ENCODE results near the gene GALNT13.

The GALNT13 gene

GRCh38 chr2:154203902-154204301, 332.2 kb downstream of the GALNT13 start:
- DNase-seq (ENCODE audit: low read depth in 1 of 2, low spot score in 1 of 2) = no peak

GRCh38 chr2:154207288-154208047, 335.7 kb downstream of the GALNT13 start:
- no peak for DNase-seq (ENCODE audit: low read depth in 1 of 2, low spot score in 1 of 2)

- no peak for DNase-seq (ENCODE audit: low read depth in 1 of 2, low spot score in 1 of 2)
Measured at GRCh38 chr2:154223726-154224125, 352.0 kb downstream of the GALNT13 start.

DNA sequence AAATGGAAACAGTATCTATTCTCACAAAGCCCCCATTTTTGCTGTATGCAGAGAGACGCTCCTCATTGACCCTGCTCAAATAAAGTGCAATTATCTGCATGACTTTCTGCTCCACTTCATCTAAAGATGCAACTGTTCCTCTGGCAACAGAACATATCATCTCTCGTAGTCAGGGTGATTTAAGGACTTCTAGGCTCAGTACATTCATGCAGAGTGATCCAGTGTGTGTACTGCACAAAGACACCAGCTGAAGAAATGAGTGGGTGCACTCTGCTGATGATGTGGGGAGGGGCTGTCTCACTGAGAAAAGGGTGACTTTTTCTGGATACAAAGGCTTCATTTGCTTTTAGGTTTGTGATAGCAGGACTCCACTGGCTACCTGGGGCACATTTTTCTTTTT, 355.2 kb downstream of the GALNT13 start:
- DNase-seq (ENCODE audit: low read depth in 1 of 2, low spot score in 1 of 2) = no peak

DNA sequence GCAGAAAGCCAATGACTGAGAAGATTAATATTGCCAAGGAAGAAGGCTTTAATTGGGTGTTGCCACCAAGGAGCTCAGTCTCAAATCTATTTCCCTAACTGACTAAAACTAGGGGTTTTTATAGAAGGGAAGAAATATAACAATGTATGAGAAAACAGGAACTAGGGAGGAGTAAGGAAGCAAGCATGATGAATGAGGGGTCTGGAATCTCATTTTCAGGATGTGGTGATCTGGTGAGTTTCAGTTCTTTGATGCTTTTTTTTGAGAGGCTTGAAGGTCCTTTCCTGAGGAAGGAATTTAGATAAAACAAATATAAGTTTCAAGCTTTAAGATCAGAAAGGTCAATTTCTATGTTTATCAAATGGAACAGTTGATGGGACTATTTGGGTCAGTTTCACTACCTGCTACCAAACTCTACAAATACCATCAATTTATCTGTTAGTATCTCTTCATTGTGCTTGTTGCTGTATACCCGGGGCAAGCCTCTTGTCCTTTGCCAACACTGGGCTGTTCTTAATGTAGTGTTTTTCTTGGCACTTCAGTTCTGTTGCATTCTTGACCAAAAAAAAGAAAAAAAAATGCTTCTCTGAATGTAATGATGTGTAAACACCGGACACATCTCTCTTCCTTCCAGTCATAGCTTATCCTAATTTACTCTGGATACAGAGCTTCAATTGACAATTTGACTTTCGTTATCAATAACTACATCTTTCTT, 357.0 kb downstream of the GALNT13 start:
- no peak for DNase-seq (ENCODE audit: low read depth in 1 of 2, low spot score in 1 of 2)

- DNase-seq (ENCODE audit: low read depth in 1 of 2, low spot score in 1 of 2) = no peak
Measured at GRCh38 chr2:154229966-154230365, 358.2 kb downstream of the GALNT13 start.

DNA sequence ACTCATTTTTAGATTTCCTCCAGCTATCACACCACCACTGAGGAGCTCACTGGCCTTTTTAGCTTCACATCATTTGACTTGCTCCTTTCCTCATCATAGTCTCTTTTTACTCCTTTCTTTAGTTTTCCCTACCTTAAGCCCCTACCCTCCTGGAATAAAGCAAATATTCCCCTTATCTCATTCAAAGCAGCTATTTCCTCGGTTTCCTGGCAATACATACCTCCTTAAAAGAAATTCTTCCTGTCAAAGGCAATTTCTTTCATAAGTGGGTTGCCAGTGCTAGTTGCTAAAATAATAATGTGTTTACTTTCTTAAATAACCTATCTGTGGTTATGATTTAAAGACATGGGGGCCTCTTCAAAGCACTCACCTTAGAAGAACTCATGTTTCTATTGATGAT, 359.3 kb downstream of the GALNT13 start:
- no peak for DNase-seq (ENCODE audit: low read depth in 1 of 2, low spot score in 1 of 2)

DNA sequence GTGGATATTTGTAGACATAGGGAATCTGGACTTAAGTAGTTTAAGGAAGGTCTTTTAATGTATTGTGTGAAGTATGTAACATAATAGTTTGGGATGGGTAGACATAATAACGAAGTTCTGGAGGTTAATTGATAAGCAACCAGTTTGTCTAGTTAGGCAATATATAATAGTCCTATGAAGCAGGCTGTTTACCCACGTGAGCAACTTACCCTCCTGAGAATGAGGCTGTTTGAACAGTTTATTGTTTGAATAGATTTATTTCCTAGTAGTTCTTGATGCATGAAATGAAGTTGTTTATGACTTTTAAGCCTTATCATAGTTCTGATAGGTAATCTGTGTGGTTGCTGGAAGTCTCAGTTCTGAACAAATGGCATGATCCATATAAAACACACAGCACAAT, 361.5 kb downstream of the GALNT13 start:
- no peak for DNase-seq (ENCODE audit: low read depth in 1 of 2, low spot score in 1 of 2)

DNA sequence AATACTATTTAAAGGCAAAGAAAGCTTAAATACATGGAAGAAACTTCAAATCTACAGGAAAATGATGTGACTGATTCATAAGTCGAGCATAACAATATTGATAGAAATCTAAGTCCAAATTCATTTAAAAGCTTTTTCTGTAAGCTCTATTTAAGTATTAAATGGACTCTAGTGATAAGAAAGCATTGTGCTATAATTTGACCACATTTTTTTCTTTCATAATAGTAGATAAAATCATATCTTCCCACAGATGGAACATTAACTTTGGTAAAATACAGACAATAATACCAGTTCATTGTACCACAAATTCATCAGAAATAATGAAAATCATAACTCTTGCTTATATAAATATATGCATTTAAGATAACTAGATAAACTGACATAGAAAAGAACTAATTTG, 366.5 kb downstream of the GALNT13 start:
- DNase-seq (ENCODE audit: low read depth in 1 of 2, low spot score in 1 of 2) = no peak

DNA sequence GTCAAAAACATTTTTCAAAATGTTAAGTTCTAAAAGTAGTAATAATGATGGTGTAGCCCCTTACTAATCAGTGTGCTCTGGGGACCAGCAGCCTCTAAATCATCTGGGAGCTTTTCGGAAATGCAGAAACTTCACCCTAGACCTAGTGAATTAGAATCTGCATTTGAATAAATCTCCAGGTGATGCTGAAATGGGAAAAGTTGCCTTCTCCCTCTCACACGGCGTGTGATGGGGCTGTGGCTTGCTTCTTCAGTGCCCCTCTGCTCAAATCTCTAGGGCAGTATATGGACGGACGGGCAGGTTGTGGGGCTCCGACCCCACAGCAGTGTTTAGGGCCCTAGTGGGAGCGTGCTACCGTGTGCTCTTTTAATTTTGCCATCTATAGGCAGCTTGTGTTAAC, 368.6 kb downstream of the GALNT13 start:
- no peak for DNase-seq (ENCODE audit: low read depth in 1 of 2, low spot score in 1 of 2)

DNA sequence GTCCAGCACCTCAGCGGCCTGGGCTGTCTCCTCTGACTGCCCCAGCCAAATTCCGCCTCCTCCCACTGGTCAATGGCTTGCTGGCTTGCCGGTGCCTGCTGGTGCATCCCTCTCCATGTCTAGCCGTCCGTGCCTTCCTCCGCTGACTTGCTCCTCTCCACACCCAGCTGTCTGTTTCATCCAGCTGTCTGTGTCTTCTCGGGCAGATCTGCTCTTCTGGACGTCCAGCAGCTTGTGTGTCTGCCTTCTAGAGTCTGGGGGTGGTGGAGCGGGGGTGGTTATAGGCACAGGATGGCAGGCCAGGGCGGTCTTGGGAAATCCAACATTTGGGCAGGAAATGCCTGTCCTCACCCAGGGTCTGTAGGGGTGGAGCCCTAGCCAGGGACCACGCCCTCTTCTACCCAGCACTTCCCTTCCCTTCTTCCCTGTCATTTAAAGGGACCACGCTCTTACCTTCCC, 369.2 kb downstream of the GALNT13 start:
- DNase-seq (ENCODE audit: low read depth in 1 of 2, low spot score in 1 of 2) = no peak

- no peak for DNase-seq (ENCODE audit: low read depth in 1 of 2, low spot score in 1 of 2)
Measured at GRCh38 chr2:154242687-154243086, 371.0 kb downstream of the GALNT13 start.

DNA sequence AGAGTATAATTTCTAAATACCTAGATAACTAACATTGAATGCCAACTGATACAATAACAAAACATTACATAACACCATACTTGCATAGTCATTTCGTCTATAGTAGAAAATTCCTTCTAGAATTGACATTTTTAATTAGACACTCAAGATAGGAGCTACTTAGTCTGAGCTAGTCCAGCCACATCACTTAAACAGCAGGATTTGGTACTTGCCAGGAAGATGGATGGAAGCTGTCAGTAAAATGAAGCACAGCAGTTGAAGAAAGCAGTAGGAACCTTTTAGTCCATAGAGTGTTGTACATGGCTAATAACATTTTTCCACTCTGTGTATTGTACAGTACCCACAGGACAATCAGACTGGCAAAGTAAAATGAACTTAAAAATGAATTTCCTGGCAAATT, 372.0 kb downstream of the GALNT13 start:
- no peak for DNase-seq (ENCODE audit: low read depth in 1 of 2, low spot score in 1 of 2)

- DNase-seq (ENCODE audit: low read depth in 1 of 2, low spot score in 1 of 2) = no peak
Measured at GRCh38 chr2:154244932-154245331, 373.2 kb downstream of the GALNT13 start.

DNA sequence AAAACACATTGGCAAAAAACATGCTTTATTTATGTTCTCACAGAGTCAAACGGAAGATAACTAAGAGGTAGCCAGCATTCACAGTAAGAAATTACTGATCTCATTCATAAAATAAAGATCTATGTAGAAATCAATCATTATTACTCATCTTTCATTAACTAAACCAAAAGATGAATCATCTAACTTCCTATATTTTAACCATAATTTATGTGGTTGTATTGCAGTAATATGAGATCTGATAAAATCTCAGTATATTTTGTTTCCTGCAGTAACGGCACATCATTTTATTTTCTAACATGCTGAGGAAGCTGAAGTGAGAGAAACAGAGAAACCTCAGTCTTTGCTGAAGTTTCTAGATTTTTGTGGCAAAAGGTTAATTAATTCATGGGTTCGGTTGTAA, 375.8 kb downstream of the GALNT13 start:
- no peak for DNase-seq (ENCODE audit: low read depth in 1 of 2, low spot score in 1 of 2)

DNA sequence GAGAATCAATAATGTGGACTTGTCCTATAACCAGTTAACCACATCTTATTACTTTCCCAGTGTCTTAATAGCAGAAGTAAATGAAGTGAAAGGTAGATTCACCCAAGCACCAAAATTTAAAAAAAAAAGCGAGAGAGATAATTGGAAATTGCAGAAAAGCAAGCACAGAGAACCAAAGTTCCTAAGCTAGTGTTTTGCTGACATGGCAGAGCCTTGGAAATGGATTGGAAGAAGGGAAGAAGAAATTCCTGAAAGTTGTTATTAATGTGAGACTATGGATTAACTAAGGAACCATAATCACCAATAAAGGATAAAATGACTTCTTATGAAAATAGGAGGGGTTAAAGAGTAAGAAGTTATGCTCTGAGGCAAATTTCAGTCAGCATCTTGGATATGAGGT, 384.4 kb downstream of the GALNT13 start:
- DNase-seq (ENCODE audit: low read depth in 1 of 2, low spot score in 1 of 2) = no peak

DNA sequence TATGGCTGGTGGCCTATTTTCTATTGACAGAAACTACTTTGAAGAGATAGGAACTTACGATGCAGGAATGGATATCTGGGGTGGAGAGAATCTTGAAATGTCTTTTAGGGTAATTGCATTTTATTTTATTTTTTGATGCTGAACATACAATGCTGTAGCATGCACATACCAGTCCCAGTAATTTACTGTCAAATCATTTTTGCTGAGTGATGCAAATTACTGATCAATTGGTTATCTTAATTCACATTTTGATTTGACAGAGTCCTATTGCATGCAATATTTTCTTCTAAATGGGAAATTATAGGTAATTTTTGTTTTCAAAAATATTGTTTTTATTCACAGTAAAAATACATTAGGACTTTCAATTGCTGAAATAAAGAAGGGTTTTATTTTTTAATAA, 387.3 kb downstream of the GALNT13 start:
- no peak for DNase-seq (ENCODE audit: low read depth in 1 of 2, low spot score in 1 of 2)

DNA sequence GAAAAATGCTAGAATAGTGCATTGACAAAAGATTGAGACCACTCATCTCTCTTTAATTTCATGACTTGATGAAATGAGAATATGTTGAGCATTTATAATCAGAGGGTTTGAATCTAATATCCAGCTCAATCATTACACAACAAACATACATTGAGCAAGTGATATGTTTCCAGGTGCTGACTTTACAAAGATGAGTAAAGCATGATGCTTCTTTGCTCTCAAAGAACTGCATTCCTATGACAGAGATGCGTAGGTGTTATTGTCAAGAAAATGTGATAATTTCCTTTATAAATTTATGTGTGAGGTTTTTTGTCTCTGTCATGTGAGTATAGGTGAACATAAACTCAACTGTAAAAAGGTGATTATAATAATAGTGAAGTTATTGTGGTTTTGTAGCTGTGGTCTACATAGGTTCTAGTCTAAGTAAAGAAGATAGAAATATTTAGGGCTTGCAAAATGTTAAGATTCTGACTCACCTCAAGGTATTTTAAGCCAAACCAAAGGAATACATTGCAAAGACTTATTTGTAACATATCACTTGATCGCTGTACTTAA, 389.8 kb downstream of the GALNT13 start:
- DNase-seq (ENCODE audit: low read depth in 1 of 2, low spot score in 1 of 2) = no peak

GRCh38 chr2:154263206-154263605, 391.5 kb downstream of the GALNT13 start:
- no peak for DNase-seq (ENCODE audit: low read depth in 1 of 2, low spot score in 1 of 2)

DNA sequence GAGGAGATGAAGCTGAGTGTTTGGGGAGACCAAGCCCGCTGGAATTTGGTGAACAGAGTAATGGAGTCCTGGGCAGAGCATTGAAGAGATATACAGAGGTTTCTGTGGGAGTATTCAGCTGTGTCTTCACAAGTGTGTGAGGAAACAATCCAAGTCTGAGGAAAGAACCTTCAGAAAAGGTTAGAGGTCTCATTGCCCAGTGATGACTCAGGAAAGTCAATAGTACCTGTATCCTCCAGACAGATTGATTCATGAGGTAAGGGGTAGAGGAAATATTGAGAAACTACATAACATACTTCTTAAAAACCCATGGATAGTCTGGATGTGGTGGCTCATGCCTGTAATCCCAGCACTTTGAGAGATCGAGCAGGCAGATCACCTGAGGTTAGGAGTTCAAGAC, 392.3 kb downstream of the GALNT13 start:
- DNase-seq (ENCODE audit: low read depth in 1 of 2, low spot score in 1 of 2) = no peak

DNA sequence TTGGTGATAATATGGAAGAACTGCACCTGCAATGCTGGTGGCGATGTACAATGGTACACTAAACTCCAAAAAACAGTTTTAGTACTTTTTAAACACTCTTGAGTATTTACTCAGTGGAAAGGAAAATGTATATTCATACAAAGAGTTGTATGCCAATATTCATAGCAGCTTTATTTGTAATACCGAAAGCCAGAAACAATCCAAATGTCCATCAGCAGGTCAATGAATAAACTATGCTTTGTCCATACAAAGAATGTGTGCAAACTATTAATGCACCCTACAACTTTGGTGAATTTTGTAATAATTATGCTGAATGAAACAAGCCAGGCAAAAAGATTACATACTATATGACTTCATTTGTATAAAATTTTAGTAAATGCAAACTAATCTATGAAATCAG, 396.3 kb downstream of the GALNT13 start:
- no peak for DNase-seq (ENCODE audit: low read depth in 1 of 2, low spot score in 1 of 2)

DNA sequence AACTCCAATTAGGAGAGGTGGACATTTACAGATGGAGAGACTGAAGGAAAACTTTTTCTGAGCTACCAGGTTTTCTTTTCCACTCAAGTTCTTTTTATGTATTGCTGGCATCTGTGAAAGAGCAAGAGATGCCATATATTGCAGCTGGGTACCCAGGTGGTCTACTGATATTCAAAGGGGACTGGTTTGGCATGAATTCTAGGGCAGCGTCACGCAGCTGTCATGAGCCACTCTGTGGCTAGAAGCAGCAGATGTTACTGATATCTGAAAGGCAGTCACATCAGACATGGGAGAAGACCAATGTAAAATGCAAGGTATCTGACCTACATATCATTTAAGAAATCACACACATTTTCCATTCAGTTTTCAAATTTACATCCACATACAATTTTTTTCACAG, 408.8 kb downstream of the GALNT13 start:
- no peak for DNase-seq (ENCODE audit: low read depth in 1 of 2, low spot score in 1 of 2)

Data from stimulated activated CD4-positive, alpha-beta T cell treated with anti-CD3 and anti-CD28 coated beads, Interleukin-15, amount 100 ng/mL, for 1 hour (primary cell).